Cerebellar nuclear complex (tissue), 1 donor: Measurements from ENCODE around the gene TSHZ2.
"Not testable (repeated sequence)": the region's sequence is repeated elsewhere in the genome, so short reads cannot be mapped to it uniquely, and the experiment has no call there.

Source experiments
- DNase-seq, 2 experiments: peaks; one replicate each; lab custom pipeline; 2025; lab: John Stamatoyannopoulos, UW

Gene TSHZ2

GRCh38 chr20:53345536-53346334 is 373.6 kb downstream of the TSHZ2 start:
- DNase-seq: no peak

- DNase-seq: no peak
These were observed 374.1 kb downstream of the TSHZ2 start for GRCh38 chr20:53346335-53346648.

- no peak for DNase-seq
These were observed 377.6 kb downstream of the TSHZ2 start for GRCh38 chr20:53349730-53350129.

- no peak for DNase-seq
These were observed 380.7 kb downstream of the TSHZ2 start for GRCh38 chr20:53352727-53353440.

GRCh38 chr20:53354314-53354713 is 382.2 kb downstream of the TSHZ2 start:
- no peak for DNase-seq

- DNase-seq: no peak
These were observed 383.6 kb downstream of the TSHZ2 start for GRCh38 chr20:53355790-53356189.

GRCh38 chr20:53359425-53359824 is 387.3 kb downstream of the TSHZ2 start:
- DNase-seq: no peak

- no peak for DNase-seq
These were observed 388.7 kb downstream of the TSHZ2 start for GRCh38 chr20:53360852-53361251.

GRCh38 chr20:53362736-53363135 is 390.6 kb downstream of the TSHZ2 start:
- DNase-seq: no peak

GRCh38 chr20:53364646-53365045 is 392.5 kb downstream of the TSHZ2 start:
- no peak for DNase-seq

GRCh38 chr20:53365076-53365475 is 392.9 kb downstream of the TSHZ2 start:
- no peak for DNase-seq

- DNase-seq: no peak
These were observed 393.4 kb downstream of the TSHZ2 start for GRCh38 chr20:53365539-53366075.

GRCh38 chr20:53366928-53367327 is 394.8 kb downstream of the TSHZ2 start:
- not testable (repeated sequence) for DNase-seq

- DNase-seq: no peak
These were observed 397.7 kb downstream of the TSHZ2 start for GRCh38 chr20:53369871-53370270.

- DNase-seq: no peak
These were observed 398.3 kb downstream of the TSHZ2 start for GRCh38 chr20:53370345-53370961.

GRCh38 chr20:53371216-53371615 is 399.1 kb downstream of the TSHZ2 start:
- no peak for DNase-seq

GRCh38 chr20:53376021-53376420 is 403.9 kb downstream of the TSHZ2 start:
- no peak for DNase-seq

- DNase-seq: no peak
These were observed 407.1 kb downstream of the TSHZ2 start for GRCh38 chr20:53379014-53379832.

GRCh38 chr20:53379833-53380120 is 407.6 kb downstream of the TSHZ2 start:
- DNase-seq: no peak

- DNase-seq: no peak
These were observed 409.6 kb downstream of the TSHZ2 start for GRCh38 chr20:53381568-53382262.

GRCh38 chr20:53382263-53382844 is 410.2 kb downstream of the TSHZ2 start:
- DNase-seq: no peak
